Stimulated activated naive CD8-positive, alpha-beta T cell treated with anti-CD3 and anti-CD28 coated beads, Interleukin-15, Interleukin-2, amounts not matched to agents 100 ng/mL and 50 ng/mL, for 24 hours (primary cell): ENCODE measurements around the gene TCP1.
"Not testable (repeated sequence)": the region's sequence is repeated elsewhere in the genome, so short reads cannot be mapped to it uniquely, and the experiment has no call there.

ENCODE experiments used
- H3K27ac Mint-ChIP-seq: one replicate; pipeline ENCODE4 v1.8.0; 2021; ENCODE audit warnings: mild to moderate bottlenecking, mixed read lengths
- H3K27me3 Mint-ChIP-seq: one replicate; pipeline ENCODE4 v1.8.0; 2021; ENCODE audit warnings: mixed read lengths
- H3K36me3 Mint-ChIP-seq: one replicate; pipeline ENCODE4 v1.8.0; 2021; ENCODE audit warnings: low read depth, mixed read lengths
- H3K4me1 Mint-ChIP-seq: one replicate; pipeline ENCODE4 v1.8.0; 2021; ENCODE audit warnings: low read depth, mixed read lengths
- H3K4me3 Mint-ChIP-seq: one replicate; pipeline ENCODE4 v1.8.0; 2021; ENCODE audit warnings: mild to moderate bottlenecking, mixed read lengths
- H3K9me3 Mint-ChIP-seq: one replicate; pipeline ENCODE4 v1.8.0; 2021; ENCODE audit warnings: mixed read lengths

The TCP1 gene

GRCh38 chr6:159789377-159790148 is at the start of gene TCP1:
Gene TCP1 (minus strand): TSS chr6:159789602. CDS start chr6:159789468, 134 bp downstream.
- peaks cover 80% of the 10 kb centered on the region for H3K36me3 Mint-ChIP-seq
- H3K4me1 Mint-ChIP-seq, result peaks cover 75% of the 10 kb centered on the region
- peak within 1 kb of the TSS; percentile 99 for H3K27ac Mint-ChIP-seq
- peak within 1 kb of the TSS; percentile 96 for H3K4me3 Mint-ChIP-seq
- no peaks in the 10 kb centered on the region for H3K27me3 Mint-ChIP-seq
- no peaks in the 10 kb centered on the region for H3K9me3 Mint-ChIP-seq

GRCh38 chr6:159838020-159838744 is 48.8 kb upstream of the TCP1 start:
- Mint-ChIP-seq H3K4me1 (peaks cover 9% of the 10 kb centered on the region), H3K36me3 (no peaks in the 10 kb centered on the region), H3K4me3 (no peak overlapping the region), H3K27me3 (no peaks in the 10 kb centered on the region), H3K27ac (no peak overlapping the region), H3K9me3 (no peaks in the 10 kb centered on the region)

DNA sequence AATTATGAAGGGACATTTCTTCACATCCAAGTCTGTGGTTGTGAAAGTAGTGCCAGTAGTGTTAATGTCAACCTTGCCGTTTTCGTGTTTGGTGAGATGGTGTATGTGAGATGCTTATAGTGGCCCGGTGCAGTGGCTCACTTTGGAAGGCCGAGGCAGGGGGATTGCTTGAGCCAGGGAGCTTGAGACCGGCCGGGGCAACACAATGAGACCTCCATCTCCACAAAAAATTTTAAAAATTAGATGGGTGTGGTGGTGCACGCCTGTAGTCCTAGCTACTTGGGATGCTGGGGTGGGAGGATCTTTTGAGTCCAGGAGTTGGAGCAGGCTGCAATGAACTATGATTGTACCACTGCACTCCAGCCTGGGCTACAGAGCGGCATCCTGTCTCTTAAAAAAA is 48.1 kb upstream of the TCP1 start:
- H3K4me3 Mint-ChIP-seq, result no peak overlapping the region
- H3K9me3 Mint-ChIP-seq, result no peaks in the 10 kb centered on the region
- no peaks in the 10 kb centered on the region for H3K27me3 Mint-ChIP-seq
- no peak overlapping the region for H3K27ac Mint-ChIP-seq
- peaks cover 9% of the 10 kb centered on the region for H3K4me1 Mint-ChIP-seq
- H3K36me3 Mint-ChIP-seq, result no peaks in the 10 kb centered on the region

- H3K27me3 Mint-ChIP-seq, result no peaks in the 10 kb centered on the region
- no peaks in the 10 kb centered on the region for H3K36me3 Mint-ChIP-seq
- no peak overlapping the region for H3K27ac Mint-ChIP-seq
These were observed 47.5 kb upstream of the TCP1 start for GRCh38 chr6:159836718-159837490.

DNA sequence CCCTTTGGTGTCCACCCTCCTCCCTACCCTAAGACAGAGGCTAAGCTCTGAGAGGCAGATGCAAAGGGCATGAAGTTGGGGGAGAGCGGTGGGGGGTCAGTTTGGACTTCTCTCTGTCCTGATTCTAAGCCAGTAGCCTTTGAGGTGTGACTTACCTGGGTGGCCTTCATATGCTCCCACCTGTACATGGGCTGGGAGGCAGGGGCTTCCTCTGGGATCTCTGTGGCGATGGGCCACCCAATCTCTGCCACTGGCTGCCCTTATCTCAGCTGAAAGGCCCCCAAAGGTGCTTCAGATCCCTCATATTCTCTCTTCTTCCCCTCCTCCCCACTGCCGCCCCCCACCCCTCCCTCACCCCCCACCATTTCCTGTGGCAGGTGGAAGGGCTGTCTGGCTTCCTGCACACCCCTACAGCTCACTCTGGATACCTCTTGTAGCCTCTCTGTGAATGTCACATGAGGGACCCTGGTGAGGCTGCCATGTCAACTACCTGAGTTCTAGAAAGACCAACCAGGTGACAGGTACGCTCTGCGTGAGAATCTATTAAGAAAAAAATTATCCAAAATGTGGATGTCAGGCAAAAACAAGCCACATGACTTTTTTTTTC is 44.7 kb upstream of the TCP1 start:
- Mint-ChIP-seq H3K4me1 (peaks cover 15% of the 10 kb centered on the region), H3K4me3 (no peak overlapping the region), H3K27ac (no peak overlapping the region), H3K36me3 (no peaks in the 10 kb centered on the region), H3K27me3 (no peaks in the 10 kb centered on the region), H3K9me3 (no peaks in the 10 kb centered on the region)

More at GRCh38 chr6:159836718-159837490, 47.5 kb upstream of the TCP1 start:
- no peaks in the 10 kb centered on the region for H3K9me3 Mint-ChIP-seq
- H3K4me3 Mint-ChIP-seq, result no peak overlapping the region
- peaks cover 9% of the 10 kb centered on the region for H3K4me1 Mint-ChIP-seq

DNA sequence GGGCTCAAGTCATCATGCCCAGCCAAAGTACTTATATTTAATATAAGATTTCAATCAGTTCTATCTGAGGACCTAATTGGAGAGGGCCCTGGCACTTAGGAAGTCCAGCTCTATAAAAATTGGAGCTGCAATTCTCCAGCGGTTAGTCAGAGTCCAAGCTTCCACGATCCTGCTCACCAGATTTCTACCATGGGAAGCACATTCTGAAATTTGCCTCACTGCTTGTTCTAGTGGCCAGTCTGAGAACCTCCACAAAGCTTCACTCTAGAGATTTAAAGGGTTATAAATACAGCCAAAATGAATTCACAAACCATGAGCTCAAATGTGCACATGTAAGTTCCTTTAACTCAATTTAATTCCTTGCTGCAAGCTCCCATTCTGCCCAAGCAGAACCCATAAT is 44.2 kb upstream of the TCP1 start:
- Mint-ChIP-seq H3K4me1 (peaks cover 15% of the 10 kb centered on the region), H3K9me3 (no peaks in the 10 kb centered on the region)

GRCh38 chr6:159832946-159833345 is 43.5 kb upstream of the TCP1 start:
- H3K27me3 Mint-ChIP-seq, result no peaks in the 10 kb centered on the region
- no peak overlapping the region for H3K27ac Mint-ChIP-seq
- no peaks in the 10 kb centered on the region for H3K36me3 Mint-ChIP-seq
- peaks cover 15% of the 10 kb centered on the region for H3K4me1 Mint-ChIP-seq
- H3K9me3 Mint-ChIP-seq, result no peaks in the 10 kb centered on the region
- H3K4me3 Mint-ChIP-seq, result no peak overlapping the region

More for the DNA sequence above, 44.2 kb upstream of the TCP1 start:
- Mint-ChIP-seq H3K36me3 (no peaks in the 10 kb centered on the region), H3K27ac (no peak overlapping the region), H3K27me3 (no peaks in the 10 kb centered on the region), H3K4me3 (no peak overlapping the region)

GRCh38 chr6:159831373-159831679 is 41.9 kb upstream of the TCP1 start:
- no peaks in the 10 kb centered on the region for H3K27me3 Mint-ChIP-seq
- H3K4me1 Mint-ChIP-seq, result peaks cover 15% of the 10 kb centered on the region
- no peak overlapping the region for H3K27ac Mint-ChIP-seq
- H3K36me3 Mint-ChIP-seq, result no peaks in the 10 kb centered on the region
- H3K9me3 Mint-ChIP-seq, result no peaks in the 10 kb centered on the region
- H3K4me3 Mint-ChIP-seq, result no peak overlapping the region

GRCh38 chr6:159830501-159831372 is 41.3 kb upstream of the TCP1 start:
- no peaks in the 10 kb centered on the region for H3K27me3 Mint-ChIP-seq
- H3K4me1 Mint-ChIP-seq, result peaks cover 15% of the 10 kb centered on the region
- no peaks in the 10 kb centered on the region for H3K9me3 Mint-ChIP-seq
- no peak overlapping the region for H3K4me3 Mint-ChIP-seq
- no peak overlapping the region for H3K27ac Mint-ChIP-seq
- H3K36me3 Mint-ChIP-seq, result no peaks in the 10 kb centered on the region

DNA sequence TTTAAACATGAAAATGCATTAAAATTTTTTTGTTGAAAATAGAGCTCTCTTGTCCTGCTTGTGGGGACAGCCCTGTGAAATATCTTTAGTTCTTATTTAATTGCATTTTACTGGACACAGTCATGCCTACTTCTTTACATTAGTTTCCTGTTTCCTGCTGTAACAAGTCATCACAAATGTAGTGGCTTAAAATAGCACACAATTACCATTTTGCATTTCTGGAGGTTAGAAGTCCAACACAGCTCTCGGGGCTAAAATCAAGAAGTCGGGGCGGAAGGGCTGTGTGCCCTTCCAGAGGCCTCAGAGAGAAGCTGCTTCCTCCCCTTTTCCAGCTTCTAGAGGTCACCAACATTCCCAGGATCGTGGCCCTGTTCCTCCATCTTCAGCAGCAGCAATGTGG is 40.1 kb upstream of the TCP1 start:
- Mint-ChIP-seq H3K27ac (no peak overlapping the region), H3K4me3 (no peak overlapping the region), H3K9me3 (no peaks in the 10 kb centered on the region)

DNA sequence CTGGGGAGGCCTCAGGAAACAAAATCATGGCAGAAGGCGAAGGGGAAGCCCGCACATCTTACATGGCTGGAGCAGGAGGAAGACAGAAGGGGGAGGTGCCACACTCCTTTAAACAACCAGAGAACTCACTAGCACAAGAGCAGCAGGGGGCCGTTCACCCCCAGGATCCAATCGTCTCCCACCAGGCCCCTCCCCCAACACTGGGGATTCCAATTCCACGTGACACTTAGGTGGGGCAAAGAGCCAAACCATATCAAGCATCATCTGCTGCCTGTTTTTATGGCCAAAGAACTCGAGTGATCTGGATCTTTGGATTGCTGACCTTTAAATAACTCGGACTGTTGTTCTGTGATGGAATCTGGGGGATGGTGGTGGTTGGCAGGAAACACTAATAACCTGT is 38.7 kb upstream of the TCP1 start:
- H3K27me3 Mint-ChIP-seq, result no peaks in the 10 kb centered on the region
- H3K9me3 Mint-ChIP-seq, result no peaks in the 10 kb centered on the region
- H3K4me1 Mint-ChIP-seq, result peaks cover 6% of the 10 kb centered on the region
- no peak overlapping the region for H3K4me3 Mint-ChIP-seq
- H3K36me3 Mint-ChIP-seq, result no peaks in the 10 kb centered on the region
- H3K27ac Mint-ChIP-seq, result no peak overlapping the region

More for the DNA sequence above, 40.1 kb upstream of the TCP1 start:
- Mint-ChIP-seq H3K36me3 (no peaks in the 10 kb centered on the region), H3K4me1 (peaks cover 10% of the 10 kb centered on the region), H3K27me3 (no peaks in the 10 kb centered on the region)

DNA sequence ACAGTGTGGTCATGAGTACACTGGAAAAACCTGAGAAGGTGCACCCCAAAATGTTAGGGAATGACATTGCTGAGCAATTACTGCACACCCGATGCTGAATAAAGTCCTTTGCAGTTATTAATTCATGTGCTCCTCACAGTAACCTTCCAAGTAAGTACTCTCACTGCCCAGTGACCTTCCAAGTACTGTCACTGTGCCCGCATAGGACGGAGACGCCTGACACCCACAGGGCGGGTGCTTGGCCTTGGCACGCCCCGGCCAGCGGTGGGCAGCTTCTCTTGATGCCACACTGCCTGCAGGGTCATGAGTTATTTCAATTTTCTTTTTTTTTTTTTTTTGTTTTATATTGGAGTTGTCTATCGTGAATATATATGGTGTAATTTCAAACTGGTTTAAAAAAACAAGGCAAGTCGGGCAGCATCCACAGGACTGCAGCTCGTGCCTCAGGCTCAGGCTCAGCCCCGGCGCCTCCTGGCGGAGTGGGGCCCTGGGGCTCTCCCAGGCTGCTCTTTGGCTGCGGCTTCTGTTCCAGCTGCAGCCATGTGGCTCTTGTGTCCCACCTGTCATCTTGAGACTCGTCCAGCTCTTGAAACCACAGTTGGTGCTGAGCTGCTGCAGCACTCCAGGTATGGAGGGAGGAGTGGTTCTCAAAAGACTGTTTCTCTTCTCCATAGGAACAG is 37.7 kb upstream of the TCP1 start:
- Mint-ChIP-seq H3K27ac (no peak overlapping the region), H3K27me3 (no peaks in the 10 kb centered on the region), H3K9me3 (no peaks in the 10 kb centered on the region), H3K4me3 (no peak overlapping the region), H3K4me1 (peaks cover 6% of the 10 kb centered on the region), H3K36me3 (no peaks in the 10 kb centered on the region)

GRCh38 chr6:159826004-159826403 is 36.6 kb upstream of the TCP1 start:
- Mint-ChIP-seq H3K36me3 (no peaks in the 10 kb centered on the region), H3K4me3 (no peak overlapping the region), H3K27ac (no peak overlapping the region), H3K4me1 (peaks cover 10% of the 10 kb centered on the region), H3K27me3 (no peaks in the 10 kb centered on the region), H3K9me3 (no peaks in the 10 kb centered on the region)

DNA sequence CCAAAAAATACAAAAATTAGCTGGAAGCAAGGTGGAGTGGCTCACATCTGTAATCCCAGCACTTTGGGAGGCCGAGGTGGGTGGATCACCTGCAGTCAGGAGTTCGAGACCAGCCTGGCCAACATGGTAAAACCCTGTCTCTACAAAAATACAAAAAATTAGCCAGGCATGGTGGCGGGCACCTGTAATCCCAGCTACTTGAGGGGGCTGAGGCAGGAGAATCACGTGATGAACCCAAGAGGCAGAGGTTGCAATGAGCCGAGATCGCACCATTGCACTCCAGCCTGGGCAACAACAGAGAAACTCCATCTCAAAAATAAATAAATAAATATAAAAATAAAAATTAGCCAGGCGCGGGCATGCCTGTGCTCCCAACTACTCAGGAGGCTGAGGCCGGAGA is 35.3 kb upstream of the TCP1 start:
- peaks cover 20% of the 10 kb centered on the region for H3K4me1 Mint-ChIP-seq
- not testable (repeated sequence) for H3K36me3 Mint-ChIP-seq, H3K4me3 Mint-ChIP-seq, H3K27me3 Mint-ChIP-seq, H3K27ac Mint-ChIP-seq, H3K9me3 Mint-ChIP-seq
